Activated naive CD8-positive, alpha-beta T cell treated with anti-CD3 and anti-CD28 coated beads, Interleukin-2, amount 10 ng/mL, durations not matched to agents 7 days and 5 days (primary cell): Measurements from ENCODE around the gene DHRSX. TPM values are rescaled to one million over a fixed set of nuclear protein-coding genes. Genes with fewer than 3 reads are reported as not detected.
"Not testable (repeated sequence)": the region's sequence is repeated elsewhere in the genome, so short reads cannot be mapped to it uniquely, and the experiment has no call there.

Source experiments
- ATAC-seq: fragments of 150-1000 bp; cut with Tn5 transposase; one replicate; pipeline ENCODE4 v1.10.0; 2021; ENCODE audit warnings: low read depth, moderate library complexity
- POLR2A ChIA-PET: fragments of 350-600 bp; sonication (Branson Sonifier 250); formaldehyde crosslinking; loops from one replicate; lab custom pipeline; 2021; ENCODE audit warnings: antibody characterized with exemption; lab: Charles Lee
- DNase-seq: peaks from one replicate; pipeline ENCODE4 v3.0.0; 2021
- H3K27ac Mint-ChIP-seq: one replicate; pipeline ENCODE4 v1.8.0; 2022; ENCODE audit warnings: mild to moderate bottlenecking, mixed read lengths
- H3K27me3 Mint-ChIP-seq: one replicate; pipeline ENCODE4 v1.8.0; 2022; ENCODE audit warnings: mild to moderate bottlenecking, moderate library complexity, mixed read lengths
- H3K36me3 Mint-ChIP-seq: one replicate; pipeline ENCODE4 v1.8.0; 2021; ENCODE audit warnings: mild to moderate bottlenecking, mixed read lengths
- H3K4me1 Mint-ChIP-seq: one replicate; pipeline ENCODE4 v1.8.0; 2021; ENCODE audit warnings: mixed read lengths
- H3K4me3 Mint-ChIP-seq: one replicate; pipeline ENCODE4 v1.8.0; 2022; ENCODE audit warnings: mild to moderate bottlenecking, moderate library complexity, mixed read lengths
- H3K9me3 Mint-ChIP-seq: one replicate; pipeline ENCODE4 v1.8.0; 2021; ENCODE audit warnings: mixed read lengths
- total RNA-seq, 2 experiments: library from RNA; stranded (reverse); gene quantifications; one replicate each; pipeline ENCODE4 v1.2.3, GENCODE V29; 2021

The DHRSX gene
- total RNA-seq, 2 experiments from 2014 or later: 17.0 to 18.1 TPM

GRCh38 chrX:2484256-2484655 is 16.5 kb downstream of the DHRSX start:
- no peaks in the 10 kb centered on the region for H3K4me1 Mint-ChIP-seq
- POLR2A ChIA-PET: no interaction called here
- peaks cover 13% of the 10 kb centered on the region for H3K36me3 Mint-ChIP-seq
- ATAC-seq: no peak
- H3K9me3 Mint-ChIP-seq: peaks cover 7% of the 10 kb centered on the region
- H3K27me3 Mint-ChIP-seq: no peaks in the 10 kb centered on the region
- H3K27ac Mint-ChIP-seq: no peak overlapping the region
- DNase-seq: no peak
- H3K4me3 Mint-ChIP-seq: no peak overlapping the region

GRCh38 chrX:2483398-2484060 is 17.2 kb downstream of the DHRSX start:
- Mint-ChIP-seq H3K27ac (no peak overlapping the region), H3K4me3 (no peak overlapping the region), H3K4me1 (no peaks in the 10 kb centered on the region), H3K27me3 (no peaks in the 10 kb centered on the region), H3K9me3 (peaks cover 7% of the 10 kb centered on the region), H3K36me3 (peaks cover 13% of the 10 kb centered on the region)
- no peak for DNase-seq
- ATAC-seq: no peak
- POLR2A ChIA-PET: no interaction called here

GRCh38 chrX:2481597-2481996 is 19.2 kb downstream of the DHRSX start:
- H3K27me3 Mint-ChIP-seq, H3K4me1 Mint-ChIP-seq, POLR2A ChIA-PET, H3K27ac Mint-ChIP-seq, DNase-seq, ATAC-seq, H3K4me3 Mint-ChIP-seq, H3K9me3 Mint-ChIP-seq: not testable (repeated sequence)
- H3K36me3 Mint-ChIP-seq: peaks cover 13% of the 10 kb centered on the region

GRCh38 chrX:2479982-2480381 is 20.8 kb downstream of the DHRSX start:
- peaks cover 11% of the 10 kb centered on the region for H3K36me3 Mint-ChIP-seq
- POLR2A ChIA-PET, H3K27ac Mint-ChIP-seq, H3K4me1 Mint-ChIP-seq, DNase-seq, H3K9me3 Mint-ChIP-seq, H3K4me3 Mint-ChIP-seq, H3K27me3 Mint-ChIP-seq, ATAC-seq: not testable (repeated sequence)

- no peak overlapping the region for H3K27ac Mint-ChIP-seq
- peaks cover 6% of the 10 kb centered on the region for H3K4me1 Mint-ChIP-seq
- no peak overlapping the region for H3K4me3 Mint-ChIP-seq
- peaks cover 11% of the 10 kb centered on the region for H3K36me3 Mint-ChIP-seq
- DNase-seq (no peak), ATAC-seq (no peak)
- peaks cover 7% of the 10 kb centered on the region for H3K9me3 Mint-ChIP-seq
- no peaks in the 10 kb centered on the region for H3K27me3 Mint-ChIP-seq
- POLR2A ChIA-PET: no interaction called here
These were observed 21.4 kb downstream of the DHRSX start for GRCh38 chrX:2479420-2479780.

GRCh38 chrX:2478546-2479419 is 22.0 kb downstream of the DHRSX start:
- Mint-ChIP-seq H3K9me3 (peaks cover 7% of the 10 kb centered on the region), H3K27me3 (no peaks in the 10 kb centered on the region), H3K4me1 (peaks cover 6% of the 10 kb centered on the region), H3K27ac (no peak overlapping the region), H3K4me3 (no peak overlapping the region), H3K36me3 (peaks cover 11% of the 10 kb centered on the region)
- ATAC-seq (no peak), DNase-seq (no peak)
- POLR2A ChIA-PET: no interaction called here

GRCh38 chrX:2477313-2477712 is 23.5 kb downstream of the DHRSX start:
- ATAC-seq, H3K4me1 Mint-ChIP-seq, H3K4me3 Mint-ChIP-seq, H3K36me3 Mint-ChIP-seq, H3K27ac Mint-ChIP-seq, DNase-seq, H3K27me3 Mint-ChIP-seq, POLR2A ChIA-PET, H3K9me3 Mint-ChIP-seq: not testable (repeated sequence)

- no peaks in the 10 kb centered on the region for H3K27me3 Mint-ChIP-seq
- DNase-seq (no peak), ATAC-seq (no peak)
- H3K4me1 Mint-ChIP-seq: peaks cover 6% of the 10 kb centered on the region
- peaks cover 6% of the 10 kb centered on the region for H3K36me3 Mint-ChIP-seq
- POLR2A ChIA-PET: no interaction called here
- peaks cover 6% of the 10 kb centered on the region for H3K9me3 Mint-ChIP-seq
- H3K4me3 Mint-ChIP-seq: no peak overlapping the region
- no peak overlapping the region for H3K27ac Mint-ChIP-seq
These were observed 25.6 kb downstream of the DHRSX start for GRCh38 chrX:2474963-2475726.

GRCh38 chrX:2474280-2474962 is 26.4 kb downstream of the DHRSX start:
- Mint-ChIP-seq H3K4me1 (peaks cover 6% of the 10 kb centered on the region), H3K27me3 (no peaks in the 10 kb centered on the region), H3K36me3 (peaks cover 4% of the 10 kb centered on the region), H3K9me3 (peaks cover 6% of the 10 kb centered on the region), H3K4me3 (no peak overlapping the region), H3K27ac (no peak overlapping the region)
- DNase-seq (no peak), ATAC-seq (no peak)
- POLR2A ChIA-PET: no interaction called here

- H3K4me1 Mint-ChIP-seq: not testable (repeated sequence)
These were observed 27.7 kb downstream of the DHRSX start for GRCh38 chrX:2473064-2473463.

GRCh38 chrX:2471641-2472040 is 29.1 kb downstream of the DHRSX start:
- Mint-ChIP-seq H3K4me1 (peaks cover 5% of the 10 kb centered on the region), H3K4me3 (no peak overlapping the region), H3K9me3 (peaks cover 7% of the 10 kb centered on the region), H3K36me3 (peaks cover 4% of the 10 kb centered on the region), H3K27ac (no peak overlapping the region), H3K27me3 (no peaks in the 10 kb centered on the region)
- ATAC-seq (no peak), DNase-seq (no peak)
- POLR2A ChIA-PET: no interaction called here

More at GRCh38 chrX:2473064-2473463, 27.7 kb downstream of the DHRSX start:
- H3K36me3 Mint-ChIP-seq, H3K9me3 Mint-ChIP-seq, DNase-seq, H3K4me3 Mint-ChIP-seq, POLR2A ChIA-PET, H3K27me3 Mint-ChIP-seq, ATAC-seq, H3K27ac Mint-ChIP-seq: not testable (repeated sequence)

GRCh38 chrX:2471126-2471525 is 29.6 kb downstream of the DHRSX start:
- H3K36me3 Mint-ChIP-seq, H3K27me3 Mint-ChIP-seq, POLR2A ChIA-PET, ATAC-seq, H3K4me3 Mint-ChIP-seq, H3K27ac Mint-ChIP-seq, H3K4me1 Mint-ChIP-seq, DNase-seq, H3K9me3 Mint-ChIP-seq: not testable (repeated sequence)

- H3K27ac Mint-ChIP-seq, DNase-seq, H3K9me3 Mint-ChIP-seq, H3K4me1 Mint-ChIP-seq, POLR2A ChIA-PET, H3K27me3 Mint-ChIP-seq, H3K36me3 Mint-ChIP-seq, ATAC-seq, H3K4me3 Mint-ChIP-seq: not testable (repeated sequence)
These were observed 30.9 kb downstream of the DHRSX start for GRCh38 chrX:2469852-2470251.
